ENCODE measurements around the gene GSG1L.

Gene GSG1L

DNA sequence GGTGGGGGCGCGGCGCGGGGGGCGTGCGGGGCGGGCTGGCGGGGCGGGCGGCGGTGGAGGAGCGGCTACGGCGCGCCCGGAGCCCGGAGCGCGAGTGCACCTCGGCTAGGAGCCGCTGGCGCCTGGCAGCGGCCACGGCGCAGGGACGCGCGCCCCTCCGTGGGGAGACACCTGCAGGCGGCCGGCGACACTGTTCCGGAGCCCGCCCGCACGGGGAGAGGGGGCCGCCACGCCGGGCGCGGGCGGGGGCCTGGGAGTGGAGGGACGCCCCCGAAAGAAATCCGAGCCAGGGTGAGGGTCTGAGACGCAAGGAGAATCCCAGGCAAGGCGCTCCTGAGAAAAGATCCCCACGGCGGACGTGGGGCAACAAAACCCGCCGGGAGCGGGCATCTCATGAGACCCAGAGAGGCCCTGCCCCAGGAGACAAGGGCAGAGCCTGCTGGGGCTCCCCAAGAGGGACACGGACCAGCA, at the start of gene GSG1L:
GSG1L (minus strand) TSS at position 124 of the 471 bp plus-strand sequence. CDS start 290 bp downstream, outside the sequence.
- no peak for DNase-seq

DNA sequence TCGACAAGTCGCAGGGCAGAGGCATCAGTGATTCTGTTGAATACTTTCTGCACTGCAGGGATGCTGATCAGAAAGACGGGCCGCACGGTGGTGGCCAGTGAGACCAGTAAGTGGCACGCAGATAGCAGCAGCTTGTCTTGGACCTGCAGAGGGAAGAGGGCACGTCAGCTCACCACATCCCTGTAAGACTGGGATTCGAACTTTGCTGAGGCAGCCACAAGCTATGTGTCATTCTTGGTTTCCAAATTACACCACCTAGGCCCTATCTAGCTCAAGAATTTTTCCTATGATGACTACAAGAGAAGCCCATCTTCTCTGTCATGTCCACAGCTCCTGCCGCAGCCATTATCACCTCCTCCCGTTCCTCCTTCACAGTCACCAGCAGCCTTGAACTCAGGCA, 49.4 kb upstream of the GSG1L start:
- no peak for DNase-seq

DNA sequence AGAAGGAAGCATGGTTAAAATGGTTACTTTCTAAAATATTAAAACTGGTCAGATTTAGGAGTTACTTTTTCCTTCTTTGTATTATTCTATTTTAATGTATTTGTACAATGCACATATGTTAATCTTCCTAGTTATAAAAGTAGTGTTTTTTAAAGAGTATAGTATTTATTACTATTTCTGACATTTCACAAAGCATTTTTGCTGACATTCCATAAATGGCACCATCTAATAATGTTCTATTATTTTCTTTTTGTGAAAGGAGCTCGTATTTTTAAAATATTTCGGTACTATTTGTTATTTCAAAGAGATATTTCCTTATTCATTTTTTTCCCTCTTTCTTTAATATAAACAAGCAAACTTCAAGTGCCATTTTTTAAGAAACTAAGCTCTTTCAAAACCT, 47.5 kb upstream of the GSG1L start:
- no peak for DNase-seq

DNA sequence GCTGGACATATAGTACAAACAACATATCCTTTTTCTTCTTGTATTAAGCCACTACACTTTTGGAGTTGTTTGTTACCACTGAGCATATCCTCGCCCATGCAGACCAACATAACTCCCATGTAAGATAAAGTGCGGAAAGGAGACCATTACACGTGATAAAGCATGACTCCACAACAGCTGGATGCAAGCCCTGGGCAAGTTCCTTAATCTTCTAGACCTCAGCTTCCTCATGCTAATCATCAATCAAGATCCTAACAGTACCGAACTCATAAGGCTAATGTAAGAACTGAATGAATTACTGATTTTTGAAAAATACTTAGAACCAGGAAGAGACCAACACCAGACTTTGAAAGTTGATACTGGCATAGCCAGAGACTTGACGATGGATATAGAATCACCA, 47.0 kb upstream of the GSG1L start:
- DNase-seq, result no peak

DNA sequence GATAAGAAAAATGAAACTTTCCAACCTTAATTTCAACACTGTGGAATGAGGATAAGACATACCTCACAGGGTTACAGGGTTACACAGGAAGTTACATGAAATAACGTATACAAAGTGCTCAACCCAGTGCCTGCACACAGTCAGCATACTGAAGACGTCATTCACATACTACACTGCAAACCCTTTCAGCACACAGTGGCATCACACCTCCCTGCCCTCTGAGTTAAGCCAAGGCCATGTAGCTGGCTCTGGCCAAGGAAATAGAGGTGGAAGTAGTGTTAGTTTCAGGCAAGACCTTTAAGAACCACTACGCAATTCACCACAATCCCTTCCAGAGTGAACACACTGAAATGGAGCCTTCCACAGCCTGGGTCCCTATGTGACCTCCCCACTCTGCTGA, 46.6 kb upstream of the GSG1L start:
- DNase-seq, result no peak

DNA sequence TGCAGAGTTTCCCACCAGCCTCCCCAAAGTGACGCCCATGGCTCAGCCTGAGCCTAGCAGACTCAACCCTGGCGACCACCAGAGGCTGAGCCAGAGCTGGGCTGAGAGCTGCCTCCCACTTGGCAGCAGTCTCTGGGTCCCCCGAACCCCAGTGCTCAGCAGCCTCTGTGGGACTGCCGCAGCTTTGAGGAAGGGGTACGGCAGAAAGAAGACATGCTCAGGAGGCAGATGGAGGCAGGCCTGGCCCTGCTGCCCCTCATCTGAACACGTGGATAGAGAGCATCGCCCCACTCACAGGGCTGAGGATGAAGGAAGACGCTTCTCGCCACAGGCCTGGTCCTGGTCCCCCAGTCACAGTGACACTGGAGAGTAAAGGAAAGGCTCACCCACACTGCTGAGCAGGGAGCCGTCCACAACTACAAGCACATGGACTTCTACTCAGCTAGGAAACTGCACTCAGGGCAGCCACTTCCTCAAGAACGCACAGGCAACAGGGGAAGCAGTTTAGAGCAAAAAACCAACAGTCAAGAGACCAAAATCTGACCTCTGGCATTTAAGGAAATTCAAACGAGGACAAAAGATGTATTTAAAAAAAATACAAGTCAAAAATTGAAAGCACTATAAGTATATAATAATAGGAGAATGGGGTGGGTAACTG, 45.2 kb upstream of the GSG1L start:
- DNase-seq, result no peak

DNA sequence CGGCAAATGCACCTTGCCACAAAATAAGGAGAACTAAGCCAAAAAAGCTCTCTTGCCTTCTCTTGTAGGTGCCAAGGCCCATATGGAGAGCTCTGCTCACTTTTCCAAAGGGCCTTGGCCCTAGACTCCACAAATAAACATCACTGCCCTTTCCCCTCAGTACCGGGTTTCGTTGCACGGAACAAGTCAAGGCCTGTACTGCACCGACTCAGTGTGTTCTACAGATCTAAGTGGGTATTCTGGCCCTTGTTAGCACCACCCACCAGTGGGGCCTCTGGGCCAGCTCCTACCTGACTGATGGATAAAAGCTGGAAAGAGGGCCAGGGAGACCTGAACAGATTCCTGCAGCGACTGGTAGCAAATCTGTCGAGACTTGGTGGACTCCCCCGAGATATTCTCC, 43.7 kb upstream of the GSG1L start:
- no peak for DNase-seq

DNA sequence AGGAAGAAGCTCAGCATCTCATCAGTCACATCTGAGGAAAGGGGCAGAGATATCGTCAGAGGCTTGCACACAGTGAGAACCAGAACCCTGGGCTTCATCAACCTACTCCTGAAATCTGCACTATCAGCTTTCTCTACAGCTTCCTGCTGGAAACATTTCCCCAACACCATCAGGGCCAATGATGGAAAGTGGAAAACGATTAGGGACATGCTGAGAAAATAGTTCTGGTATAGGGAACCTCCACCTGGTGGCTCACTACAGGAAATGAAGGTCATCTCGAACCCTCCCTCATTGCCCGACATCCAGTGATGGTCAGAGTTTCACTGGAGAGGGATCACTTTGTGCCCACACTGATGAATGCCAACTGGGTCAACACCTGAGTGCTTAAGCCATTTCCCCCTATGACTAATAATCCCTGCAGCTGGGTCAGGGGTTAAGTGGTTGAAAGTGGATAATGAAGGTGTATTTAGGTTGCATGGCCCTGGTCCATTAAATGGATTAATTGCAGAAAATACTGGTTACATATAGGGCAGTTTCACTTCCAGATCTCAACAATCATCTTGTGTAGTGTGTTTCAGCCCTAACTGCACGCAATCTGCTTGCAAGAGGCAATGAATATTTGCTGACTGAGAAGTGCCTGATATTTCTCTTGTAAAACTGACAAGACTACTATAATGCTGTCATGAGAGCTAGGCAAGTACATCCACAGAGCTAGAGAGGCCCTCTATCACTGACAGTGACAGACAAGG, 43.1 kb upstream of the GSG1L start:
- DNase-seq, result no peak

DNA sequence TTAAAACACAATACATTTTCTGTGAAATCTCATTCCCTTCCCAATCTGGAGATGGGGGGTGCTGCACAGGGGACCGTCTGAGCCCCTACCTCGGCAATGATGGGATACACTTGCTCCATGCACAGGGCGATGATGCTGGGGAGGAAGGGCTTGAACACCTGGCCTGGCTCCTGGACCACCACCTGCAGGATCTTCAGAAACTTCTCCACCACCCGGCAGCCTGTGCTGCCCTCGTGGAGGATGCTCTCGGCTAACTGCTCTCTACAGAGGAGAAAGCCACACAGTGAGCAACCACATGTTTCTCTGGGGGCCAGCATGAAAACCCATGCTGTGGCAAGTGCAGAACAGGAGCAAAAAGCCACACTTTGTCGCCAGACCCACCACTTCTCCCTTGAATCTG, 42.4 kb upstream of the GSG1L start:
- DNase-seq, result no peak

DNA sequence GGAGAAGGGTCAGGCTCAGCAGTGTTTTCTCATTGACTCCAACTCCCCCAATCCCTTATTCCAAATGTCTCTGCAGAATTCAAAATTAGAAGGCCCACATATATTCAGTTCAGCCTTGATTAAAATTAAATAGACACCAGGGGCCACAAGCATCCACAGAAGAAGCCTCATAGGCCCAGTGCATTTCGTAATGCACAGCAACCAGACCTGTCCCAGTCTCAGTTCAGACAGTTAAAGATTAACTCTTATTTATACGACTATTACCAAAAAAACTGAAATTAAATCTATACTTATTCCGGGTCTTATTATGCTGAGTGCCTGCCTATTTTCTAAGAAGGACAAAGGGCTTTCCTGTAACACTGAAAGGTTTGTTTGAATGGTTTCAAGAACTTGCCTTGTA, 41.8 kb upstream of the GSG1L start:
- no peak for DNase-seq

DNA sequence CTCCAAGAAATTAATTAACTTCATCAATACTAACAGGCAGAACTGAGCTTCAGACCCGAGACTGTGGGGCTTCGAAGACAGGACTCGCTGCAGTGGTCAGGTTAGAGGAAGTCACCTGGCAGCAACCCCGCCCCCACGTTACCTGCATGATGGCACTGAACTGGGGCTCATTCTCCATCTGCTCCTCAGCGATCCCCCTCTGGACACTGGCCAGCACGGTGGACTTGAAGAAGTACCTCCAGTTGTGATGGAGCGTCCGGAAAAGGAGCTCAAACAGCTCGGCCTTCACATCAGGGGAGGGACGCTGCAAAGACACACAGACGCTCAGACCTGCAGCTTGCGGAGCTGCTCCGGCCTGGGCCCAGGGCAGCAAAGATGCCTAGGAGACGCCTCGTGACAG, 40.9 kb upstream of the GSG1L start:
- DNase-seq, result no peak

DNA sequence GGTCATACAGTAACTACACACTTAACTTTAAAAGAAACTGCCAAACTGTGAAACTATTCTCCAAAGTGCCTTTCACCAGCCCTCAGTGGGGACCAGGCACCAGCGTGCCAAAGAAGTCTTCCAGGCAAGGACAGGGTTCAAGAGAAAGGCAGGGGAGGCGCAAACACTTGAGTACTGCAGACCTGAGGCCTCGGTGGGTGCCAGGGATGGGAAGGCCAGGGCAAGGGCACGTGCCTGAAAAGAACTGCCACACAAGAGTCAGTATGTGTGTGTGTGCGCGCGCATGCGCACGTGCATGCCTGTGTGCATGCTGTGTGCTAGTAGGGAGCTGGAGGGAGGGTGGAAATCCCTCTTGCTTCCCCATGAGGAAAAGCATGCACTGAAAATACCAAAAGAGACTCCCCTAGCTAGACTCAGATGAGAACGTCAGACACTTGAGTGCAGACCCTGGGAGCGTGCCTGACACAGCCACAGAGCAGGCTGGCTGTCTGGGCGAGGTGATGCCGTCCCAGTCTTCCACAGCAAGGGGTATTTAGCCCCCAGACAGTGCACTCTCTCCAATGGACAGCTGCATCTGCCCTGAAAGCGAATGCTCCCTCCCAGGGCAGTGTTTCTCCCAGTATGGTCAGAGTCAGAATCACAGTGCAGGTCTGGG, 40.1 kb upstream of the GSG1L start:
- no peak for DNase-seq

DNA sequence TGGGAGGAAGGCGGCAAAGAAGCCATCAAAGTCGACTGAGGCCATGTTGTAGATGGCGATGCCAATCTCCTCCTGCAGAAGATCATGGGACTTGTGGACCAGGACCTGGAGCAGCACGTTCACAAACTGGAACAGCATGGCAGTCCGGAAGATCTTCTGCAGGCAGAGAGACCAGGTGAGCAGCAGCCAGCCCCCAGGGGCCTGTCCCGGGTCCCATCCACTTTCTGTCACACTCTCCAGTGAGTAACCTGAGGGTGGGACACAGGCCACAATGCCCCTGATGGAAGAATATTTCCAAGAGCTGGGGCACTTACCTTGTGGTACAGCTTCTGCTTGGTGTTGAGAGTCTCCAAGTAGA, 38.0 kb upstream of the GSG1L start:
- no peak for DNase-seq

DNA sequence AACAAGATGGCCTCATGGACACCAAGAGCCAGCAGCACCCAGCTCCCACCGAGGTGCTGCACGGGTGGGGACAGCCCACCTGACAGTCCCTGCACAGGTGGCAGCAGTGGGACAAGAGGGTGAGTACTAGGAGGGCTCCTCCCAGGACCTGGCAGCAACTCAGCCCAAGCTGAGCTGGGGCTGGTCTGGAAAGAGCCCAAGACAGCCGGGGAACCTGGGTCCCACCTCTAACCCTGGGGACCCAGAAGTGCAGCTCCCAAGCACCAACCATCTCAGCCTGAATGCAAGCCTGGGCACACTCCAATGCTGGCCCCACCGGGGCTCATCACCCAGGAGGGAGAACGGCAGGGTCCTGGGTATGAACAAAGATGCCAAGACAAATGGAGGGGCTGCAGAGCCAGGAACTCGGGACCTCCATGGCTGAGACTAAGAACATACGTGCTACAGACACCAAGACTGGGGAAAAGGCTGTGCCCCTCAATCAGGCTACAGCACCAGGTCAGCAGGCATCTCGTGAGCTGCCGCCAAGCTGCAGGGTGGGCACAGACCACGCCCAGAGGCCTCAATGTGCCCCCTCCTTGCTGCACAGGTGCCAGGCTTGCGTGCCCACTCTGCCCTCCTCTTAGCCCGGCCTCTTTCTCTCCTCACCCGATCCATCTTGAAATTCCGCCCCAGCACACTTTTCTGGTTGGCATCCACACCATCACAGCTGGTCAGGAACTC, 37.5 kb upstream of the GSG1L start:
- no peak for DNase-seq

DNA sequence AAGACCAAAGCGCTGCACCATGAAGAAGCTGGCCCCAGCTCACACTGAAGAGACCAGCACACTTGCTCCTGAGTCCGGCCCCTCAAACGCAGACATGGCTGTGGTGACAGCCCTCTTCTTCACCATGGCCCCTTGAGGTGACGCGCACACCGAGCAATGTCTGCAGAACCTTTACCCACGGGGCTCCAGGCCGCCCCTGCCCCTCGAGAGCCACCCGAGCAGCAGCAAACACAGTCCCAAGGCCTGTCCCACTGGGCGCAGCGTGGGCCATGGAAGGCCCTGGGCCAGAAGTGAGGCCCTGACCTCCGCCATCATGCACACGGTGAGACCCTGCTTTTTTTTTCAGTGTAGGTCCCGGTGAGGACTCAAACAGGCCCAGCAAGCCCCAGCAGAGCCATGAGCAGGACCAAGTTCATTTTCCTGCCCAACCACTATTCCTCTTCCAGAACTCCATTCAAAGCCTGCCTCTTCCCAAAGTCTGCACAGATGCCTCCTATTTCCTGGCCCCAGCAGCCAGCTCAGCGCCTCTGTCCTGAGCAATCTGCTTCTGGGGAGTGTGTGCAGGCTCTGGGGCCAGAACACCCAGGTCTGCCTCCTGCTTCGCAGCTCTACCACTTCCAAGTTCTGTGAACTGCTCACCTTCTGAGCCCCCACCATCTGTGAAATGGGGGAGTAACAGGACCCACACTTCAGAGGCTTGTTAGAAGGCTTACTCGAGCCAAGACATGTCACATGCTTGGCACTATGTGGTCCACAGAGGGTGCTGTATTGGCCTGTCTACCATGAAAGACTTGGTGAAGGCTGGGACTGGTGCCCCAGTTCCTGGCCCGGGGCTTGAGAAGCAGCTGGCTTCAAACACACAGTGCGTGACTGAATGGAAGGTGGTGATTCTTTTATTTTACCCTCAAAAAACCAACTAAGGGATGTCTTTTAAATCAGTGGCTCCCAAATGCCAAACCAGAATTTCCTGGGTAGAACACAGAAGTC, 35.7 kb upstream of the GSG1L start:
- no peak for DNase-seq

DNA sequence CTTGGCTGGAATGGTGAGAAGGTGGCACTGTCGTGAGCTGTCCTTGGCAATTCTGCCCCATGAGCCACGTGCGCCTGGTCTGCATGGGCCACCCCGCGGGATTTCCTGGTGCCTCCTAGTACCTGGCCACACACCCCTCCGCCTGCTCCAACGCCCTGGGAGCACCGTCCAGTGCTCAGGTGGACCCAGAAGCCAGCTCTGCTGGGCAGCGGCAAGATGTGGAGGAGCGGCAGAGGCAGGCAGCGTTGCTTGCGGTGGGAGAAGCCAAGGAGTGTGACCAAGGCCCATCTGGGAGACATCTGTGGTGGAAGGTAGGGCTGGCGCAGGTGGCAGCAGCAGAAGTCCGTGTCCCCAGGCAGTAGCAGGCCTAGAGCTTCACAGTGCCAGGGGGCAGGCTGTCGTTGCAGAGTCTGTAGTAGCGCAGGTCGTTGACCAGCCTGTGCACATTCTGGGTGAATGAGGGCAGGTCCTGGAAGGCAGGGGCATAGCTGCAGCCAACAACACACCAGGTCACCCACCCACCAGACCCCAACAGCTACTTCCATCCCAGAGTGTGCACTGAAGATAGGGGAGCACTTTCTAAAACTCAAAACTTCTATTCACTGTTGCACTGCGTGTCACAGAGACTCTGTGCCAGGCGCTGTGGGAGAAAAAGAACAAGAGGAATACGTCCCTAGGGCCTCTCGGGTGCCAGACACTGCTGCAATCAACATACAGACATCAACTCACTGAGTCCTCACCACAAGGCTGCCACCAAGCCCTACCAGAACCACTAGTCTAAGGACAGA, 34.9 kb upstream of the GSG1L start:
- DNase-seq, result no peak

DNA sequence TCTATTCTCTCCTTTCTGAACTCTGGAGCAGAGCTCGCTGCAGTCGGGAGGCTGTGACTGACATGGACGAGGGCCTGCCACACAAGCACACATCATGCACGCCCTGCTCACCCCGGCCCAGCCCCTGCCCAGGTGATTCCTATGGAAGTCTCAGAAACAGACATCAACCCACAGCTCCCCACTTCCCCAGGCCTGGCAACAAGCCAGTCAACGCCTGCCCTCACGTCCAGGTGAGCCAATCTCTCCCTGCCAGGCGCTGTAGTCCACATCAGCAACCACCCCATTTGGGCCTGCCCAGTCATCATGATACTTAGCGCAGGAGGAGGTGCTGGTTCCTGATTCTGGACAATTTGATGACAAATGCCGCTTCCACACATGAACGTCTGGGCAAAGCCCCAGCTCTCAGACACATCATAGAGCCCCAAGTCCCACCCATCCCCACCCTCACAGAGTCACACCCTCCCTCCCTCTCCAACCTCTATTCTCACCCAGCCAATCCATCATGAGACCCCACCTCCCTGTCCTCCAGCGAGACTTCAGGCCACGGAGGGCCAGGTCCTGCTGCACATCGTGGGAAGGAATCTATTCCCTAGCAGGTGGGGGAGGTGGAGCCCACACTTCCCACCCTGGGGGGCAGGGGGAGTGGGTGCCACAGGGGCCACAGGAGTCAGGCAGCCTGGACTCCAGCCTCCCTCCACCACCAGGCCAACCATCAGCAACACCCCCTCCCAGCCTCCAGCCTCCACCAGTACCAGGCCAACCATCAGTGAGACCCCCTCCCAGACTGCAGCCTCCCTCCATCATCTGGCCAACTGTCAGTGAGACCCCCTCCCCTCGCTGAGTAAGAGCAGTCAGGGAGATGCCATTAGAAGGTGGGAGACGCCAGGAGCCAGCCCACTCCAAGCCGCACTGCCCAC, 33.7 kb upstream of the GSG1L start:
- no peak for DNase-seq

DNA sequence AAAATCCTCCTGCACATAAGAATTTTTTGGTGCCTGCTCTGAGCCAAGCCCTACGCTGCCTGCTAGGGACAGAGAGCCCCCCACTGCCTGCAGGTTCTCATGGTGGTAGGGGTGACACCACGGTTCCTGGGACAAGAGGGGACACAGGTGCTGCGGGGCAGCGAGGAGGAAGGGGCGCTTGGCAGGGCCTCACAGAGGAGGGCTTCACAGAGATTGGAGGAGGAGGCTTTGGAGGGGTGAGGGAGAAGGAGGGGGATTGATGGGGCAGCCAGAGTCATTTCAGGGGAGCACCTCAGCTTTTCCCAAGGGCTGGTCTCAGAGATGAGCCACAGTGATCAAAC, 29.8 kb upstream of the GSG1L start:
- DNase-seq, result no peak

DNA sequence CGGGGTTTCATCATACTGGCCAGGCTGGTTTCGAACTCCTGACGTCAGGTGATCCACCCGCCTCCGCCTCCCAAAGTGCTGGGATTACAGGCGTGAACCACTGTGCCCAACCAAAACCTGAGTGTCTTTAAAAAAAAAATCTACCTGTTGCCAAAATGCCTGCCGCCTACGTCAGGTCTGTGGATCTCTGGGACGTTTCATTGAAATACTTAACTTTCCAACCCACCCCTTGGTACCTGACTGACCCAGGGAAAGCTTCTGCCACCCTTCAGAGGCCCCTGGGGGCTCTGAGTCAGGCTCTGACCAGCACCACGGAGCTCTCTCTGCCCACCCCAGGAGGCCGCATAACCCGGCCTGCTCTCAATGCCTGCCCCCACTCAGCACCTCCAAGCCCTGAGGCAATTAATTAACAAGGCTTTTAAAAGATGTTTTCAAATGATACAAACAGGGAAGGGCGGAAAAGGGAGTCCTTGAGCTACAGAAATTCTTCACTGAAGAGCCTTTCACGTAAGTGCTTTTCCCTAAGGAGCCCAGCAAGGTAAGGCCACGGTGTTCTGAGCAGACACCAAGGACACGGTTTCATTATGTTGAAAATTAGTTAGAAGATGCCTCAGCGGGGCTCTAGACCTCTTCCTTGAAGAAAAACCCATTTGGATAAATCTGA, 29.3 kb upstream of the GSG1L start:
- DNase-seq, result no peak

DNA sequence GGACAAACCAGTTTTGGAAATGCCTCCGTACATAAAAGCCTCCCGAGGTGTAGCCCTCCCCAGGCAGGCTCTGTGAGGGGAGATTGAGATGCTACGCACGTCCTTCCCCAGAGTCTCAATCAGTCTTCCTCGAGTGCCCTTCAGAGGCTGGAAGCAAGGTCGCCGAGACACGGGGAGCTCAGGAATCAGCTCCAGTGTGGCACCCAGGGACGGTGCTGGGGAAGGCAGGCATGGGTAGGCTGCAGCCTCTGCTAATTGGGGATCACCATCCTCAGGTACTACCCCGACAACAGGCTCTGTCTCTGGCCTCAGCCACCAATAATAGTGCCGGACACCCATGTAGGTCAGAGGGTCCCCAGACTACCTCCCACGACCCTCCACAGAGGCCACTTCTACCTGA, 28.1 kb upstream of the GSG1L start:
- DNase-seq, result no peak

Data from CD4-positive, alpha-beta T cell treated with Interleukin-17A for 1 hour (primary cell).